SW 1271 (cell line): Measurements from ENCODE around the gene ZNF574.
A peak's percentile ranks its signal among the peaks of the same experiment; 100 is the strongest.
"Not testable (repeated sequence)": the region's sequence is repeated elsewhere in the genome, so short reads cannot be mapped to it uniquely, and the experiment has no call there.

Experiments used
- DNase-seq, 2 experiments: peaks; one replicate each; lab custom pipeline; 2025; lab: John Stamatoyannopoulos, UW

The ZNF574 gene, protein sequence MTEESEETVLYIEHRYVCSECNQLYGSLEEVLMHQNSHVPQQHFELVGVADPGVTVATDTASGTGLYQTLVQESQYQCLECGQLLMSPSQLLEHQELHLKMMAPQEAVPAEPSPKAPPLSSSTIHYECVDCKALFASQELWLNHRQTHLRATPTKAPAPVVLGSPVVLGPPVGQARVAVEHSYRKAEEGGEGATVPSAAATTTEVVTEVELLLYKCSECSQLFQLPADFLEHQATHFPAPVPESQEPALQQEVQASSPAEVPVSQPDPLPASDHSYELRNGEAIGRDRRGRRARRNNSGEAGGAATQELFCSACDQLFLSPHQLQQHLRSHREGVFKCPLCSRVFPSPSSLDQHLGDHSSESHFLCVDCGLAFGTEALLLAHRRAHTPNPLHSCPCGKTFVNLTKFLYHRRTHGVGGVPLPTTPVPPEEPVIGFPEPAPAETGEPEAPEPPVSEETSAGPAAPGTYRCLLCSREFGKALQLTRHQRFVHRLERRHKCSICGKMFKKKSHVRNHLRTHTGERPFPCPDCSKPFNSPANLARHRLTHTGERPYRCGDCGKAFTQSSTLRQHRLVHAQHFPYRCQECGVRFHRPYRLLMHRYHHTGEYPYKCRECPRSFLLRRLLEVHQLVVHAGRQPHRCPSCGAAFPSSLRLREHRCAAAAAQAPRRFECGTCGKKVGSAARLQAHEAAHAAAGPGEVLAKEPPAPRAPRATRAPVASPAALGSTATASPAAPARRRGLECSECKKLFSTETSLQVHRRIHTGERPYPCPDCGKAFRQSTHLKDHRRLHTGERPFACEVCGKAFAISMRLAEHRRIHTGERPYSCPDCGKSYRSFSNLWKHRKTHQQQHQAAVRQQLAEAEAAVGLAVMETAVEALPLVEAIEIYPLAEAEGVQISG

DNA sequence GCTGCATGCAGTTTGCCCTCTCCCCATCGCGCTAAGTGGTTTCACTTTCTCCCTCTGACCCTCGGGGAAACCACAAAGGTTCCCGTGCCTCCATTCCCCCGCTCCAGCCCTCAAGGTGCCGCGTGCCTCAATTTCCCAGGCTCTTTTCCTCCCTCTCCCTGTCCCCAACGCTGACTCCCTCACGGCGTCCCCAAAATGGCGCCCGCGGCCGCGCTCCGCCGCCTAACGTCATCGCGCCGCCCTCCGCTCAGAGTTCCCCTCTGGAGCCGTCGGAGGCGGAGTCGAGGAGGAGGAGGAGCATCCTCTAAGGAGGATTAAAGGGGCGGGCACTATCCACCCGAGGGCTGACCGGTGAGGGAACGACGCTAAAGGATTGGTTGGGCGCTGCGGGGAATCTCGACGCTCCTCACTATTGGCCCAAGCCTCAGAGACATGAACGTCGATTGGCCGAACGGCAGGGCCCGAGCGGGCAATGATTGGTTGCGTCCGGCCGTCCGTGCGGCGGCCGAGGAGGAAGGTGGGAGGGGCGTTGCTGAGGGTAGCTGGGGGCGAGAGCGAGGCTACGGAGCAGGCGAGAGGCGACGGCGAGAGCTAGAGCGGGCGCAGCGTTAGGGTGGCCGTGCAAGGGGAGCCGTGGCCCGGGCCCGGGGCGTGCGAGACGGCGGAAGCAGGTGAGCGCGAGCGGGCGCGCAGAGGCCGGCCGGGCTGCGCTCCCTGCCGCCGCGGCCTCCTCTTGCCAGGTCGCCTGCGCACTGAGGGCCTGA lies at the start of gene ZNF574:
TSS of gene ZNF574 (plus strand) at position 551 of the 764 bp plus-strand sequence. CDS start 2,441 bp downstream, outside the sequence.
- DNase-seq = peak; percentile 90 to 97

DNA sequence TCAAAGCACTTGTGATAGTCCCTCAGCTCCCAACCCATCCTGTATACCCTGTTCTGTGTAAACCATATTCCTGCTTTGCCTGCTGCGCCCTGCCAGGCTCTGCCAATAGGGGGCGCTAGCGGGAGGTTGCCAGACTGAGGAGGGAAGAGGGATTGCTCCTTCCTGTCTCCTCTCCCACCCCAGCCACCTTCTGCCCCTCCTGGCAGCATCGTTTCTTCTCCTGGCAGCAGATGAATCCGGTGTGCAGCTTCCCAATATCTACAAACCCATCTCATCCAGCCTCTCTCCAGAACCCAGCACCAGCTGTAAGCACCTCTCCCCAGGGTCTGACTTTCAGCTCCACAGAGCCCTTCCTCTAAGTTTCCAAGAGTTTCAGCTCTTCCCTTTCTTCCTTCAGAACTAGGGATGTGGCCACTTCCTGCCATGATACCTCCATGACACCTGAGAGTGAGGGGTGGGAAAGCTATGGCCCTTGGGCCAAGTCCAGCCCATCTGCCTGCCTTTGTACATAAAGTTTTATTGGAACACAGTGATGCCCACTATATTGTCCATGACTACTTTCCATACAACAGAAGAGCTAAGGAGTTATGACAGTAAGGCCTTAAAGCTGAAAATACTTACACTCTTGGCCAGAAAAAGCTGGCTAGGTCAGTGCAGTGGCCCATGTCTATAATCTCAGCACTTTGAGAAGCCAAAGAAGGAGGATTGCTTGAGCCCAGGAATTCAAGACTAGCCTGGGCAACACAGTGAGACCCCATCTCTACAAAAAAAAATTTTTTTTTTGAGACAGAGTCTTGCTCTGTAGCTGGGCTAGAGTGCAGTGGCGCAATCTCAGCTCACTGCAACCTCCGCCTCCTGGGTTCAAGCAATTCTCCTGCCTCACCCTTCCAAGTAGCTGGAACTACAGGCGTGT lies 47.4 kb upstream of the ZNF574 start:
- DNase-seq = peak in 1 of 2 experiments; percentile 7

- DNase-seq = no peak
Observed at GRCh38 chr19:42030645-42031440, 45.1 kb upstream of the ZNF574 start.

DNA sequence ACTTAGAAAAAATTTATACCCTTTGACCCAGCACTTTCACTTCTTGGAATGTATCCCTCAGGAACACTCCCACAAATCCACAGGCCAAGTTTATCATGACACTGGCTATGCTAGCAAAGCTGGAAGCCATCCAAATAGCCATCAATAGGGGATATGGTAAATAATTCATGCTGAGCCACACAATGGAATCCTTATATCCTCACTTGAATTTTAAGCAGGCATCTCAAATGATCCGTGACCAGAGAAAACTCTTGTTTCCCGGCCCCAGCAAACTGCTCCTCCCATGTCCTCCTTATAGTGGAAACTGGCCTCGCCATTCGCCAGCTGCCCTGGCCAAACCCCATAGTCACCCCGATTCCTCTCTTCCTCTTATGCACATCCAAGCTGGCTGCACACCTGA lies 43.5 kb upstream of the ZNF574 start:
- no peak for DNase-seq

DNA sequence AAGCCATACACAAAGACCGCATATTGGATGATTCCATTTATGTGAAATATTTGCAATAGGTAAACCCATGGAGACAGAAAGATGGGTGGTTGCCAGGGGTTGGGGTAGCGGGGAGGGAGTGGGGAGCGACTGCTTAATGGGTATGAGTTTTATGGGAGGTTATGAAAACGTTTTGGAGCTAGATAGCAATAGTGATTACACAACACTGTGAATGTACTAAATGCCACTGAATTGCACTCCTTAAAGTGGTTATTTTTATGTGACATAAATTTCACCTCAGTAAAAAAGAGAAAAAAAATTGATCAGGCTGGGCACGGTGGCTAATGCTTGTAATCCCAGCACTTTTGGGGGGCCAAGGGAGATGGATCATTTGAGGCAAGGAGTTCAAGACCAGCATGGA lies 42.6 kb upstream of the ZNF574 start:
- DNase-seq = no peak

DNA sequence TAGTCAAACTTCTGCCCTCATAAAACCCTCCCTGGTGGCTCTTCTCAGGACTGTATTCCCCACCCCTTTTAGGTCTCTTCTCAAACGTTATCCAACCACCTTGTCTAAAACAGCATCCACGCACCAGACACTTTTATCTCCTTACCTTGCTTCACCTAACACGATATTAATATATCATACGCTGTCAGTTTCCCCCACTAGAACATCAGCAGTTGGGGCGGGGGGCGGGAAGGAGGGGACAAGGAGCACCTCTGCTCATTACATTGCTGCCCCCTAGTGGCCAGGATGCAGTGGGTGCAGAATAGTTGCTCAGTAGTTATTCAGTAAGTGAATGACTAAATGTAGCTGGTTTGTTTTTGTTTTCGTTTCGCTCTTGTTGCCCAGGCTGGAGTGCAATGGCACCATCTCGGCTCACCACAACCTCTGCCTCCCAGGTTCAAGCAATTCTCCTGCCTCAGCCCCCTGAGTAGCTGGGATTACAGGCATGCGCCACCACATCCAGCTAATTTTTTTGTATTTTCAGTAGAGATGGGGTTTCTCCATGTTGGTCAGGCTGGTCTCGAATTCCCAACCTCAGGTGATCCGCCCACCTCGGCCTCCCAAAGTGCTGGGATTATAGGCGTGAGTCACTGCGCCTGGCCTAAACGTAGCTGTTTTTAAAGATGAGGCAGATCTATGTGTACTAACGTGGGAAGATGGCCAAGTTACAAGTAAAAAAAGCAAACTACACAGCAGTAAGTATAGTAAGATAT lies 41.1 kb upstream of the ZNF574 start:
- DNase-seq = peak in 1 of 2 experiments; percentile 59

- no peak for DNase-seq
Observed at GRCh38 chr19:42037649-42038048, 38.3 kb upstream of the ZNF574 start.

DNA sequence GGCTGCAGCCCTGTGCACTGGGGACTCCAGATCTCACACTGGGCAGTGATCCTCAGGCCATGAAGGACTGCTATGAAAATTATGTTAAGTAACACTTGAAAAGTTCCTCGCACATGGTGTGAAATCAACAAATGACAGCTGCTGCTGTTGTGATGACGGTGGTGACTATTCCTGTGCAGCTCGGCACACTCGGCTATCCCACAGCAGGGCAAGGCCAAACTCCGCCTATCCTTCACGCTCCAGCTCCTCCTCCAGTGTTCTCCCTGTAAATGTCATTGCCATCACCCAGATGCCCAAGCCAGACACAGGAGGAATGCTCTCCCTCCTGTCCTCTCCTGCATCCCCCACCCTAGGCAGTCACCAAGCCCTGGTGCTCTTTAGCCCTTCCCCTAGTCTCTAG lies 37.3 kb upstream of the ZNF574 start:
- DNase-seq = no peak

DNA sequence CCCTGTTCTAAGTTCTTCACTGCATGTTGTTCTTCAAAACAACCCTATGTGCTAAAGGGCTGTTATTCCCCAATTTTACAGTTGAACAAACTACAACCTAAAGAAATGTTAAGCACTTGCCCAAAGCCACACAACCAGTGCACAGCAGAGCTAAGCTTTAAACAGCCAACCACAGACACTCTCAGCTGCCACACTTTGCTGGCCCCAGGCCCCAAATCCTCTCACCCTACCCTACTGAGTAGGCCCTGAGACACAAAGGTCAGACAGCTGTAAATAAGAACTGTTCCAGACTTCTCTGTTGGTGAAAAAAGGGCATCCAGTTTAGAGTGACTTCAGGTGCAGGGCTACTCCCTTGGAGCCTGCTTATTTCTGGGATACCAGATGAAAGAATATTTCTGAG lies 35.9 kb upstream of the ZNF574 start:
- no peak for DNase-seq

- DNase-seq = not testable (repeated sequence)
Observed at GRCh38 chr19:42040491-42040890, 35.5 kb upstream of the ZNF574 start.

GRCh38 chr19:42042455-42043170 lies 33.4 kb upstream of the ZNF574 start:
- DNase-seq = no peak

DNA sequence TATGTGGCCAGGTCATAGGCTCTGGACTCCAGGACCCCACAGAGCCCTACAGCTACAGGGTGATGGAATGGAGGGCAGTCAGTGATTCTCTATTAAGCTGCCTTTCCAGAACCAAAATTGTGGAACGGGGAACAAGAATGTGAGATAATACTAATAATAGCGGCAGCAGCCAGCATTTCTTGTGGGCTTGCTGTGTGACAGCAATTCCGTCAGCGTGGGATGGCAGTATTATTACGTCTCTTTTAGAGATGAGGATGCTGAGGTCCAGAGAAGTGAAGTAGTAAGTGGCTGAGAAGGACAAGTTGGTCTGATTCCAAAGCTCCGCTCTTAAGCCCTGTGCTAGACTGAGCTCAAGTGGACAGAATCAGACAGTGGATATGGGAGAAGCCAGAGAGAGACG lies 30.4 kb upstream of the ZNF574 start:
- no peak for DNase-seq

GRCh38 chr19:42048992-42049391 lies 27.0 kb upstream of the ZNF574 start:
- no peak for DNase-seq

- no peak for DNase-seq
Observed at GRCh38 chr19:42051166-42052115, 24.5 kb upstream of the ZNF574 start.

- no peak for DNase-seq
Observed at GRCh38 chr19:42052241-42052863, 23.6 kb upstream of the ZNF574 start.

DNA sequence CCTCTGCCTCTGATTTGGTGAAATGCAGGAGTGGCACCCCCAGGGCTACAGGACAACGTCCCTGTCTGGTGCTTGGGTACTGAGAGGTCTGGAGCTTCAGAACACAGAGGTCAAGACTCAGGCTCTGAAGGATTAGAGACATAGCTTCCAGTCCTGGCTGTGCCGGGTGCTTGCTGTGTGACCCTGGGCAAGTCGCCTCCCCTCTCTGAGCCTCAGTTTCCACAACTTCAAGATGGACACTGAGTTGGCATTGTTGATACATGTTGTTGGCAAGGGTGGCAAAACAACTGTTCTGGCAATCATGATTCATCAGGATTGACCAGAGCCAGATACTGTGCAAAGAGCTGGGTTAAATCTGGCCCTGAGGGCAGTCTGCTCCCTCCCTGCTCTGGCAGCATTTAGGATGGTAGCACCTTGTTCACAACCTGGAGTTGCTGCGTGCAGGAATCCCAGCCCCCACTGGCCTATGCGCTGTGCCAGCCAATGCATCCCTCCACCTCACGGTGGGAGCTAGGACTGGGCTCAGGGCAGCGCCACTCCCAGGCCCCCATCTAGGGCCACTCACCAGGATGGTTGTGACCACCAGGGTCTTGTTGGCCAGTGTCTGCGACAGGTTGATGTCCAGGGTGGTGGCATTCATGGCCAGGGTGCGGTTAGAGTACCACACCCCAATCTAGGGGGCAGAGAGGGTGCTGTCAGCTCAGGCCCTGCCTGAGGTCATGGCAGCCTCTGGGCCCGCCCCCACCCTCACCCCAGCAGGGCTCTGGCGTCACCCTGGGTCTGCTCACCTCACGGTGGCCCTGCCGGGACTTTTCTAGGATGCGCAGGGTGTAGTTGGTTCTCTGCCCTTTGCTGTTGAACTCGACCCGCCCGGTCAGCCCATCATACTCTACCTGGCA lies 22.7 kb upstream of the ZNF574 start:
- no peak for DNase-seq
